HPDE6-E6E7 (cell line): ENCODE measurements around the gene ARMC9.
"Not testable (repeated sequence)": the region's sequence is repeated elsewhere in the genome, so short reads cannot be mapped to it uniquely, and the experiment has no call there.

Experiments used
- DNase-seq: peaks from one replicate; pipeline ENCODE4 v3.0.0; 2011; ENCODE audit warnings: missing footprints; ENCODE audit errors: extremely low spot score

The ARMC9 gene

GRCh38 chr2:231181860-231182512 lies 16.4 kb upstream of the ARMC9 start:
- DNase-seq: no peak

- no peak for DNase-seq
These were observed 15.9 kb upstream of the ARMC9 start for GRCh38 chr2:231182513-231182899.

- DNase-seq: no peak
These were observed 14.6 kb upstream of the ARMC9 start for GRCh38 chr2:231183851-231184250.

GRCh38 chr2:231184319-231184718 lies 14.1 kb upstream of the ARMC9 start:
- no peak for DNase-seq

- DNase-seq: no peak
These were observed 13.2 kb upstream of the ARMC9 start for GRCh38 chr2:231185050-231185725.

- DNase-seq: no peak
These were observed 12.5 kb upstream of the ARMC9 start for GRCh38 chr2:231185886-231186285.

GRCh38 chr2:231186325-231186724 lies 12.1 kb upstream of the ARMC9 start:
- DNase-seq: no peak

GRCh38 chr2:231187736-231188505 lies 10.5 kb upstream of the ARMC9 start:
- DNase-seq: no peak

- no peak for DNase-seq
These were observed 9.8 kb upstream of the ARMC9 start for GRCh38 chr2:231188506-231189170.

GRCh38 chr2:231189171-231189530 lies 9.3 kb upstream of the ARMC9 start:
- no peak for DNase-seq

- DNase-seq: no peak
These were observed 8.6 kb upstream of the ARMC9 start for GRCh38 chr2:231189571-231190495.

- DNase-seq: no peak
These were observed 7.8 kb upstream of the ARMC9 start for GRCh38 chr2:231190531-231191197.

GRCh38 chr2:231191896-231192872 lies 6.2 kb upstream of the ARMC9 start:
- no peak for DNase-seq

- no peak for DNase-seq
These were observed 5.2 kb upstream of the ARMC9 start for GRCh38 chr2:231193216-231193615.

GRCh38 chr2:231196592-231196991 lies 1.8 kb upstream of the ARMC9 start:
- DNase-seq: no peak

GRCh38 chr2:231197196-231197595 lies 1.2 kb upstream of the ARMC9 start:
- not testable (repeated sequence) for DNase-seq

GRCh38 chr2:231197706-231198290 lies 633 bp upstream of the ARMC9 start:
- DNase-seq: no peak

- no peak for DNase-seq
These were observed 788 bp downstream of the ARMC9 start for GRCh38 chr2:231199219-231199618.

- no peak for DNase-seq
These were observed 2.5 kb downstream of the ARMC9 start for GRCh38 chr2:231200805-231201474.
